ENCODE measurements around the gene CTNNA1.

The CTNNA1 gene

DNA sequence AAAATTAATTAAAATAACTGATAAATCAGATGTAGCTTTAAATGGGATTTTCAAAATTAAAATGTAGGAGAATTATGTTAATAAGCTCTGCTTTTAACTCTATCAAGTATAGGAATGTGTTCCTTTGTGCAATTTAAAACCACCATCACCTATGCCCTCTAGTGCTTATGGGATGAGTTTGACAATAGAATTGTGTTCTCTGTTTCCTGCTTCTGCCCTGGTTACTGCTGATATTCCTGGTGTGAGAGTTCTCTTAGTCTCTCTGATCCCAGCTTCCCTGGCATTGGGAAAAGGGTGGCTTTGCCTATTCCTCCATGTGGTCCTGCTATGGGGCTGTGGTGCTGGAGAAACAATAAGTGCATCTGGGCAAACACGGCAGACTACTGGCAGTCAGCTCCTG is 113.8 kb downstream of the CTNNA1 start:
- DNase-seq (ENCODE audit: low read depth), result no peak
- TF ChIP-seq CTCF (conservative IDR thresholded peaks at IDR 0.05; ENCODE audit: control insufficient read depth, insufficient read depth, low read depth, low read length), result no peak

DNA sequence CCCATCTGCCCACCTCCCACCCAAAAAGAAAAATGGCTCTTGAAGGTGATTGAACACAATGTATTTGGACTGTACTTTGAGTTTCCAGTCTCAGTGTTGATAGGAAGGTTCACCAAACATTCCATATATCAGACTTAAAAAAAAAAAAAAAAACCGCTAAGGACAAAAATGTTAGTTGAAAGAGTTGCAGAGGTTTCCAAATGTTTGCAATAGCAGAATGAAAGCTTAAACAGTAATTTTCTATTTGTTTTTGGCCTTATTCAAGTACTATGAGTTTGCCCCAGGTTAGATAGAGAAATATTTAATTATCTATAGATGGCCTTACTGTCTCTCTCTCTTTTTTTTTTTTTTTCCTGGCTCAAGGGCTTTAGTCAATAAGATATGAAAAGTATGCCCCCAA is 115.8 kb downstream of the CTNNA1 start:
- no peak for TF ChIP-seq CTCF (conservative IDR thresholded peaks at IDR 0.05; ENCODE audit: control insufficient read depth, insufficient read depth, low read depth, low read length)

More for the DNA sequence above, 113.8 kb downstream of the CTNNA1 start:
- no peak overlapping the region for H3K4me3 ChIP-seq (ENCODE audit: control insufficient read depth, low read depth, low read length)

GRCh38 chr5:138869763-138870500 is 116.7 kb downstream of the CTNNA1 start:
- no peak for TF ChIP-seq CTCF (conservative IDR thresholded peaks at IDR 0.05; ENCODE audit: control insufficient read depth, insufficient read depth, low read depth, low read length)
- H3K4me3 ChIP-seq (ENCODE audit: control insufficient read depth, low read depth, low read length), result no peak overlapping the region
- peak; percentile 52 for DNase-seq (ENCODE audit: low read depth)

More for the DNA sequence above, 115.8 kb downstream of the CTNNA1 start:
- DNase-seq (ENCODE audit: low read depth), result no peak
- no peak overlapping the region for H3K4me3 ChIP-seq (ENCODE audit: control insufficient read depth, low read depth, low read length)

DNA sequence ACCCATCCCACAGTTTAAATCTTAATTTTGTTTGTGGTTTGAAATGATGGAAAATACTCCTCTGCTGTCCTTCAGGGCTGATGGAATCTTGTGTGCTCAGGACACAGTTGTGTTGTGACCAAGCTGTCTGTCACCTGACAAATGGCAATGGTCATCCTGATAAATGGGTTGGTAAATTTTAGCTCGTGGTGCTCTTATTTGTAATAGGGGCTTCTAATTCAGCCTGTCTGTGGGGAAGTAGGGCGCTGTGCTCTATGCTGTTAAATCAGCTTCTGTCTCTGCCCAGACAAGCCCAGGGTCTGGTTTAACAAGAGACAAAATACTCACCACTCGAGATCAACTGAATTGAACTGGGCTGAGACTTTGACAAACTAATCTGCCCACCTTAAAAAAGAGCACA is 117.4 kb downstream of the CTNNA1 start:
- no peak for DNase-seq (ENCODE audit: low read depth)
- no peak for TF ChIP-seq CTCF (conservative IDR thresholded peaks at IDR 0.05; ENCODE audit: control insufficient read depth, insufficient read depth, low read depth, low read length)
- no peak overlapping the region for H3K4me3 ChIP-seq (ENCODE audit: control insufficient read depth, low read depth, low read length)

GRCh38 chr5:138872841-138873465 is 119.7 kb downstream of the CTNNA1 start:
- no peak for DNase-seq (ENCODE audit: low read depth)
- H3K4me3 ChIP-seq (ENCODE audit: control insufficient read depth, low read depth, low read length), result no peak overlapping the region
- TF ChIP-seq CTCF (conservative IDR thresholded peaks at IDR 0.05; ENCODE audit: control insufficient read depth, insufficient read depth, low read depth, low read length), result no peak

GRCh38 chr5:138873466-138874221 is 120.4 kb downstream of the CTNNA1 start:
- no peak for TF ChIP-seq CTCF (conservative IDR thresholded peaks at IDR 0.05; ENCODE audit: control insufficient read depth, insufficient read depth, low read depth, low read length)
- no peak for DNase-seq (ENCODE audit: low read depth)
- H3K4me3 ChIP-seq (ENCODE audit: control insufficient read depth, low read depth, low read length), result no peak overlapping the region

Measured in fibroblast of mammary gland (primary cell).